WI38 (cell line): ENCODE measurements around the gene EPB41L4A.

Source experiments
- H3K4me3 ChIP-seq: 2 replicates; pipeline ENCODE4 v1.5.1; 2011; ENCODE audit warnings: low read depth, mild to moderate bottlenecking, control low read depth, low read length
- CTCF ChIP-seq: IDR thresholded peaks from 2 replicates; pipeline ENCODE4 v1.5.1; 2012; ENCODE audit warnings: low read depth, mild to moderate bottlenecking, control low read depth, low read length

EPB41L4A gene

GRCh38 chr5:112317866-112318265, 101.2 kb downstream of the EPB41L4A start:
- no peak for TF ChIP-seq CTCF
- H3K4me3 ChIP-seq, result no peak overlapping the region

- H3K4me3 ChIP-seq, result no peak overlapping the region
- no peak for TF ChIP-seq CTCF
Measured at GRCh38 chr5:112316731-112317130, 102.3 kb downstream of the EPB41L4A start.

GRCh38 chr5:112316006-112316405, 103.1 kb downstream of the EPB41L4A start:
- no peak overlapping the region for H3K4me3 ChIP-seq
- TF ChIP-seq CTCF, result no peak

- H3K4me3 ChIP-seq, result no peak overlapping the region
- TF ChIP-seq CTCF, result no peak
Measured at GRCh38 chr5:112312295-112313275, 106.5 kb downstream of the EPB41L4A start.

GRCh38 chr5:112310746-112311145, 108.3 kb downstream of the EPB41L4A start:
- no peak for TF ChIP-seq CTCF
- no peak overlapping the region for H3K4me3 ChIP-seq

GRCh38 chr5:112308608-112309007, 110.5 kb downstream of the EPB41L4A start:
- H3K4me3 ChIP-seq, result no peak overlapping the region
- no peak for TF ChIP-seq CTCF

GRCh38 chr5:112306956-112307355, 112.1 kb downstream of the EPB41L4A start:
- no peak for TF ChIP-seq CTCF

More at GRCh38 chr5:112306956-112307355, 112.1 kb downstream of the EPB41L4A start:
- H3K4me3 ChIP-seq, result no peak overlapping the region
